Skeletal muscle cell (primary cell): Measurements from ENCODE around the gene YARS2.

ENCODE experiments used
- DNase-seq: peaks from one replicate; pipeline ENCODE4 v3.0.0-alpha.2; 2010; ENCODE audit warnings: low read depth
- H3K4me3 ChIP-seq: 2 replicates; pipeline ENCODE4 v1.5.1; 2011; ENCODE audit warnings: low read depth, mild to moderate bottlenecking, control low read depth, low read length, moderate library complexity

Gene YARS2

GRCh38 chr12:32755654-32756475 lies at the start of gene YARS2:
YARS2 (minus strand) TSS chr12:32755897; CDS start chr12:32755874, 23 bp downstream.
- DNase-seq: peak; percentile 95
- H3K4me3 ChIP-seq: peak within 1 kb of the TSS; percentile 100

- no peak overlapping the region for H3K4me3 ChIP-seq
- DNase-seq: no peak
Measured at GRCh38 chr12:32804301-32804700, 48.6 kb upstream of the YARS2 start.

- DNase-seq: no peak
Measured at GRCh38 chr12:32801269-32801980, 45.7 kb upstream of the YARS2 start.

GRCh38 chr12:32794281-32794680 lies 38.6 kb upstream of the YARS2 start:
- H3K4me3 ChIP-seq: no peak overlapping the region
- no peak for DNase-seq

More at GRCh38 chr12:32801269-32801980, 45.7 kb upstream of the YARS2 start:
- H3K4me3 ChIP-seq: no peak overlapping the region

- H3K4me3 ChIP-seq: no peak overlapping the region
- no peak for DNase-seq
Measured at GRCh38 chr12:32789916-32790315, 34.2 kb upstream of the YARS2 start.

- DNase-seq: no peak
- H3K4me3 ChIP-seq: no peak overlapping the region
Measured at GRCh38 chr12:32789446-32789845, 33.7 kb upstream of the YARS2 start.

GRCh38 chr12:32788405-32788804 lies 32.7 kb upstream of the YARS2 start:
- DNase-seq: no peak
- H3K4me3 ChIP-seq: no peak overlapping the region

GRCh38 chr12:32785557-32785956 lies 29.9 kb upstream of the YARS2 start:
- DNase-seq: no peak
- no peak overlapping the region for H3K4me3 ChIP-seq

GRCh38 chr12:32783029-32783428 lies 27.3 kb upstream of the YARS2 start:
- DNase-seq: no peak

GRCh38 chr12:32780071-32780470 lies 24.4 kb upstream of the YARS2 start:
- DNase-seq: no peak
- no peak overlapping the region for H3K4me3 ChIP-seq

More at GRCh38 chr12:32783029-32783428, 27.3 kb upstream of the YARS2 start:
- H3K4me3 ChIP-seq: no peak overlapping the region

GRCh38 chr12:32777691-32778175 lies 22.0 kb upstream of the YARS2 start:
- no peak overlapping the region for H3K4me3 ChIP-seq
- DNase-seq: no peak

GRCh38 chr12:32777159-32777558 lies 21.5 kb upstream of the YARS2 start:
- no peak for DNase-seq
- H3K4me3 ChIP-seq: no peak overlapping the region

- DNase-seq: no peak
- H3K4me3 ChIP-seq: no peak overlapping the region
Measured at GRCh38 chr12:32776258-32776657, 20.6 kb upstream of the YARS2 start.

GRCh38 chr12:32773691-32774090 lies 18.0 kb upstream of the YARS2 start:
- no peak for DNase-seq
- no peak overlapping the region for H3K4me3 ChIP-seq

GRCh38 chr12:32770141-32770540 lies 14.4 kb upstream of the YARS2 start:
- no peak for DNase-seq

GRCh38 chr12:32768518-32768917 lies 12.8 kb upstream of the YARS2 start:
- no peak for DNase-seq
- H3K4me3 ChIP-seq: no peak overlapping the region

More at GRCh38 chr12:32770141-32770540, 14.4 kb upstream of the YARS2 start:
- H3K4me3 ChIP-seq: no peak overlapping the region

- H3K4me3 ChIP-seq: no peak overlapping the region
Measured at GRCh38 chr12:32765906-32766305, 10.2 kb upstream of the YARS2 start.

GRCh38 chr12:32761716-32762115 lies 6.0 kb upstream of the YARS2 start:
- no peak for DNase-seq
- no peak overlapping the region for H3K4me3 ChIP-seq

More at GRCh38 chr12:32765906-32766305, 10.2 kb upstream of the YARS2 start:
- no peak for DNase-seq

- no peak for DNase-seq
- no peak overlapping the region for H3K4me3 ChIP-seq
Measured at GRCh38 chr12:32757157-32757556, 1.5 kb upstream of the YARS2 start.

GRCh38 chr12:32756476-32757066 lies 874 bp upstream of the YARS2 start:
- peak overlapping the region; percentile 100 for H3K4me3 ChIP-seq
- DNase-seq: no peak
